HG03039 (cell line): ENCODE measurements around the gene FAM89B.
A peak's percentile ranks its signal among the peaks of the same experiment; 100 is the strongest.

Experiments
- ATAC-seq: cut with Tn5 transposase; IDR thresholded peaks from one replicate; pipeline ENCODE4 v1.9.1; 2021; ENCODE audit warnings: mild to moderate bottlenecking, moderate library complexity; ENCODE audit not compliant: unreplicated experiment

FAM89B gene

GRCh38 chr11:65538915-65539743 is 33.2 kb upstream of the FAM89B start:
- no peak for ATAC-seq

- ATAC-seq = peak; percentile 33
Observed at GRCh38 chr11:65539744-65540289, 32.5 kb upstream of the FAM89B start.

- ATAC-seq = peak; percentile 53
Observed at GRCh38 chr11:65540290-65541092, 31.8 kb upstream of the FAM89B start.

- no peak for ATAC-seq
Observed at GRCh38 chr11:65541093-65541982, 31.0 kb upstream of the FAM89B start.

- ATAC-seq = no peak
Observed at GRCh38 chr11:65542738-65543390, 29.5 kb upstream of the FAM89B start.

GRCh38 chr11:65545853-65546216 is 26.5 kb upstream of the FAM89B start:
- no peak for ATAC-seq

- ATAC-seq = peak; percentile 62
Observed at GRCh38 chr11:65546217-65546958, 25.9 kb upstream of the FAM89B start.

GRCh38 chr11:65547446-65548125 is 24.8 kb upstream of the FAM89B start:
- no peak for ATAC-seq

- ATAC-seq = no peak
Observed at GRCh38 chr11:65548395-65548794, 23.9 kb upstream of the FAM89B start.

GRCh38 chr11:65549096-65549495 is 23.2 kb upstream of the FAM89B start:
- no peak for ATAC-seq

GRCh38 chr11:65551572-65552387 is 20.6 kb upstream of the FAM89B start:
- ATAC-seq = no peak

GRCh38 chr11:65552388-65552951 is 19.9 kb upstream of the FAM89B start:
- no peak for ATAC-seq

GRCh38 chr11:65553301-65554001 is 18.9 kb upstream of the FAM89B start:
- ATAC-seq = no peak

- ATAC-seq = no peak
Observed at GRCh38 chr11:65554057-65554818, 18.1 kb upstream of the FAM89B start.

GRCh38 chr11:65554842-65555430 is 17.4 kb upstream of the FAM89B start:
- ATAC-seq = no peak

- no peak for ATAC-seq
Observed at GRCh38 chr11:65555693-65556231, 16.6 kb upstream of the FAM89B start.
